ENCODE results near the gene UNC13C. TPM values are rescaled to one million over a fixed set of nuclear protein-coding genes. Genes with fewer than 3 reads are reported as not detected.
A peak's percentile ranks its signal among the peaks of the same experiment; 100 is the strongest.
"Not testable (repeated sequence)": the region's sequence is repeated elsewhere in the genome, so short reads cannot be mapped to it uniquely, and the experiment has no call there.

The UNC13C gene
- total RNA-seq, 2 experiments from 2014 or later, result not detected

GRCh38 chr15:54353726-54354125, 375.5 kb downstream of the UNC13C start:
- peaks cover 3% of the 10 kb centered on the region for H3K9me3 Mint-ChIP-seq
- DNase-seq, result no peak
- no peak overlapping the region for H3K27ac Mint-ChIP-seq

DNA sequence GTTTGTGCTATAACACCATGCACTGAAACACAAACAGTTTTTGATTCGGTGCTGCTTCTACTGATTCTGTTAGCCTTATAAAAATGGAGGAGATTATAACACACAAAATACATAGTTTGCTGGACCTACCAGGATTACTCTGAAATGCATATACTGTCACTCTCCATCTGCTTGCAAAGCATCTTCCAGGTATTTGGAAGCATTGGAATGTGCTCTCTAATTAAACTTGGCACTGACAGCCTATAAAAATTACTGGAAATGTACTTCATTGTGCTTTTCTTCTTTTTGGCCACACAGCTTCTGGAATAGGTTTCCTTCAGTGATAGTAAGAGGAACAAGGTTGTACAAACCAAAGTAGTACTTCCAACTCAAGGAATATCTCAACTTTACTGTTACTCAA, 376.1 kb downstream of the UNC13C start:
- no peak for DNase-seq
- no peaks in the 10 kb centered on the region for H3K4me1 Mint-ChIP-seq
- no peak overlapping the region for H3K4me3 Mint-ChIP-seq
- no peak overlapping the region for H3K27ac Mint-ChIP-seq
- H3K27me3 Mint-ChIP-seq, result peaks cover 3% of the 10 kb centered on the region
- H3K9me3 Mint-ChIP-seq, result peaks cover 6% of the 10 kb centered on the region
- H3K36me3 Mint-ChIP-seq, result no peaks in the 10 kb centered on the region

More at GRCh38 chr15:54353726-54354125, 375.5 kb downstream of the UNC13C start:
- H3K27me3 Mint-ChIP-seq, result peaks cover 3% of the 10 kb centered on the region
- no peaks in the 10 kb centered on the region for H3K36me3 Mint-ChIP-seq
- no peak overlapping the region for H3K4me3 Mint-ChIP-seq
- H3K4me1 Mint-ChIP-seq, result no peaks in the 10 kb centered on the region

DNA sequence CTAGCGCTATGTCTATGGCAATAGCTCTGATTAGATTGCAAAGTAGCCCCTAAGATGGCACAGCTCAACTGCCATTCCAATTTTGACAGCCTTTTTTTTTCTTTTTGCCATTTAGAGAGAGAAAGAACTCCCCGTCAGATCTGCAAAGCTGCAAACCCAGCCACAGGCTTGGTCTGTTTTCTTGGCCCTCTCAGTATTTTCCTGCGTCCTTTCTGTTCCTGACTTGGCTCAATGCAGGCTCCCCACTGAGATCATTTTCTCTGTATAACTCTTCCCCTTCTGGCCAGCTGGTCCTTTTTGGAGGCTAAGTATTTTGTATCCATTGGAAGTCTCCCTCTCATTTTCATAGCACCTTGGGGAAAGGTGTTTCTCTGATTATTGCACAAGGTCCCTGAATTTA, 386.7 kb downstream of the UNC13C start:
- Mint-ChIP-seq H3K27me3 (no peaks in the 10 kb centered on the region), H3K36me3 (no peaks in the 10 kb centered on the region), H3K9me3 (peaks cover 17% of the 10 kb centered on the region), H3K4me1 (no peaks in the 10 kb centered on the region), H3K4me3 (no peak overlapping the region), H3K27ac (no peak overlapping the region)
- DNase-seq, result no peak

DNA sequence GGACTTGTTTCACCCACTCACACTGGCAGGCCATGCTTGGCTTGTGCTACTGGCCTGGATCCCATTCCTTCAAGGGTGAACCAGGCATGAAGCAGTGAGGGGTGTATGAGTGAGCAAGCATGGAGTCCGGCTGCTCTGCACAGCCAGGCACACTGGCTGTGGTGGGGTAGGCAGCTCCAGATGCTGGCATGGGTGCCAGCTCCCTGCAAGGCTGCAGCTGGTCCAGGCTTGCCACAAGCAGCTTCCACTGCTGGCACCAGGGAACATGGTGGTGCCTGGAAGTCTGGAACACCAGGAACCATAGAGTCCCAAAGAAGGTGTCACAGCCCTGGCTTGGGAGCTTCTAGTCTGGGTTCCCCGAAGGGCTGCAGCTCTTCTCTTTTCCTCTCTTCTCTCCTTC, 395.1 kb downstream of the UNC13C start:
- Mint-ChIP-seq H3K27ac (no peak overlapping the region), H3K9me3 (no peaks in the 10 kb centered on the region), H3K4me3 (no peak overlapping the region), H3K27me3 (no peaks in the 10 kb centered on the region), H3K4me1 (no peaks in the 10 kb centered on the region), H3K36me3 (no peaks in the 10 kb centered on the region)
- no peak for DNase-seq

GRCh38 chr15:54374184-54374952, 396.1 kb downstream of the UNC13C start:
- no peak for DNase-seq
- no peaks in the 10 kb centered on the region for H3K36me3 Mint-ChIP-seq
- no peaks in the 10 kb centered on the region for H3K4me1 Mint-ChIP-seq
- no peaks in the 10 kb centered on the region for H3K9me3 Mint-ChIP-seq
- no peak overlapping the region for H3K4me3 Mint-ChIP-seq
- no peak overlapping the region for H3K27ac Mint-ChIP-seq
- H3K27me3 Mint-ChIP-seq, result no peaks in the 10 kb centered on the region

DNA sequence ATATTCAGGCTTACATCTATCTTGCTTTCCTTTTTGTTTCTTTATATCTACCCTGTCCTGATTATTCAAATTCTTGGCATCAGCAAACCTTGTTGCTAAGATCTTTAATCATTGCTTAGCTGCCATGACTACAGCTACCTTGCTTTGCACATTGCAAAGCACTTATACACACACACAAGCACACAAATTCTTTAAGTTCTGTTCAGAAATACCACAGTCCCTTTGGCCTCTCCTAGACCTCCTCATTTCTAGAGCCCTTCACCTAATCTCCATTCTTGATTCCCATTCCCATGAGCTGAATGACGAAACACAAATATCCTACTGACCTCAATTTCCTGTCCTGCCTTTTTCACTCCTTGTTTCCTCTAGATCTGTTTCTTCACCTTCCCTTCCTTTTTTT, 409.6 kb downstream of the UNC13C start:
- H3K36me3 Mint-ChIP-seq, result no peaks in the 10 kb centered on the region
- H3K4me1 Mint-ChIP-seq, result no peaks in the 10 kb centered on the region
- H3K27me3 Mint-ChIP-seq, result no peaks in the 10 kb centered on the region
- no peaks in the 10 kb centered on the region for H3K9me3 Mint-ChIP-seq
- H3K27ac Mint-ChIP-seq, result no peak overlapping the region
- no peak overlapping the region for H3K4me3 Mint-ChIP-seq
- no peak for DNase-seq

- H3K9me3 Mint-ChIP-seq, result no peaks in the 10 kb centered on the region
- H3K4me1 Mint-ChIP-seq, result no peaks in the 10 kb centered on the region
- H3K27me3 Mint-ChIP-seq, result no peaks in the 10 kb centered on the region
- H3K4me3 Mint-ChIP-seq, result no peak overlapping the region
- H3K36me3 Mint-ChIP-seq, result no peaks in the 10 kb centered on the region
- no peak for DNase-seq
- H3K27ac Mint-ChIP-seq, result no peak overlapping the region
These were observed 410.5 kb downstream of the UNC13C start for GRCh38 chr15:54388746-54389145.

DNA sequence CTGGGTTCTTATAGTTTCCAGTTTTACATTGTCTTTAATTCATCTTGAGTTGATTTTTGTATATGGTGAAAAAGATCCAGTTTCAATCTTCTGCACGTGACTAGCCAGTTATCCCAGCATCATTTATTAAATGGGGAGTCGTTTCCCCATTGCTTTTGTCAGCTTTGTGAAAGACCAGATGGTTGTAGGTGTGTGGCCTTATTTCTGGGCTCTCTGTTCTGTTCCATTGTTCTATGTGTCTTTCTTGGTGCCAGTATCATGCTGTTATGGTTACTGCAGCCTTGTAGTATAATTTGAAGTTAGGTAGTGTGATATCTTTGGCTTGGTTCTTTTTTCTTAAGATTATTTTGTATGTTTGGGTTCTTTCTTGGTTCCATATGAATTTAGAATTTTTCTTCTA, 432.2 kb downstream of the UNC13C start:
- Mint-ChIP-seq H3K36me3 (no peaks in the 10 kb centered on the region), H3K4me3 (no peak overlapping the region), H3K27me3 (no peaks in the 10 kb centered on the region)

GRCh38 chr15:54424171-54424570, 445.9 kb downstream of the UNC13C start:
- H3K27ac Mint-ChIP-seq, result no peak overlapping the region
- no peaks in the 10 kb centered on the region for H3K4me1 Mint-ChIP-seq
- no peak for DNase-seq
- H3K9me3 Mint-ChIP-seq, result no peaks in the 10 kb centered on the region
- no peaks in the 10 kb centered on the region for H3K36me3 Mint-ChIP-seq
- no peaks in the 10 kb centered on the region for H3K27me3 Mint-ChIP-seq
- no peak overlapping the region for H3K4me3 Mint-ChIP-seq

More for the DNA sequence above, 432.2 kb downstream of the UNC13C start:
- no peak overlapping the region for H3K27ac Mint-ChIP-seq
- H3K4me1 Mint-ChIP-seq, result no peaks in the 10 kb centered on the region
- H3K9me3 Mint-ChIP-seq, result no peaks in the 10 kb centered on the region
- no peak for DNase-seq

DNA sequence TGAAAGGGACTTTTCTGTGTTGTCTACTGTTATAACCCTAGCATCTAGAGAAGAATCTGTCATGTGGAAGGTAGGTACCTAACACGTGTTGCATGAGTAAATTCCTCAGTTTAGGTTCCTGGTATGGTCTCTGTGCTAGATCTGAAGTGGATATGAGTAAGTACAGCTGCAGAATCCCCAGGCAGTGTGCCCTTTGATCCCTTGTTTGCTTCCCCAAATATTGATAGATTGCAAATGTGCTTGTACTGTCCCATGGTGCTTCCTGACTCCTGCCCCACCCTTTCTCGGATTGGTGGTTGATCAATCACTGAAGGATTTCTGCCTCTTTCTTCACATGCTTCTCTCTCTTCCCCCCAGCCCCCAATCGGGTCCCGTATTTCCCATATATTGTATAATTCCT, 450.4 kb downstream of the UNC13C start:
- no peak overlapping the region for H3K27ac Mint-ChIP-seq
- H3K4me3 Mint-ChIP-seq, result no peak overlapping the region
- peaks cover 2% of the 10 kb centered on the region for H3K9me3 Mint-ChIP-seq
- H3K4me1 Mint-ChIP-seq, result no peaks in the 10 kb centered on the region
- no peak for DNase-seq
- H3K36me3 Mint-ChIP-seq, result no peaks in the 10 kb centered on the region
- H3K27me3 Mint-ChIP-seq, result no peaks in the 10 kb centered on the region

GRCh38 chr15:54450288-54450687, 472.0 kb downstream of the UNC13C start:
- DNase-seq, H3K4me3 Mint-ChIP-seq, H3K27me3 Mint-ChIP-seq, H3K27ac Mint-ChIP-seq, H3K36me3 Mint-ChIP-seq, H3K4me1 Mint-ChIP-seq: not testable (repeated sequence)
- peaks cover 24% of the 10 kb centered on the region for H3K9me3 Mint-ChIP-seq

GRCh38 chr15:54456413-54456812, 478.2 kb downstream of the UNC13C start:
- Mint-ChIP-seq H3K36me3 (no peaks in the 10 kb centered on the region), H3K27ac (no peak overlapping the region), H3K4me3 (no peak overlapping the region), H3K27me3 (no peaks in the 10 kb centered on the region), H3K4me1 (no peaks in the 10 kb centered on the region), H3K9me3 (peaks cover 37% of the 10 kb centered on the region)
- DNase-seq, result no peak

DNA sequence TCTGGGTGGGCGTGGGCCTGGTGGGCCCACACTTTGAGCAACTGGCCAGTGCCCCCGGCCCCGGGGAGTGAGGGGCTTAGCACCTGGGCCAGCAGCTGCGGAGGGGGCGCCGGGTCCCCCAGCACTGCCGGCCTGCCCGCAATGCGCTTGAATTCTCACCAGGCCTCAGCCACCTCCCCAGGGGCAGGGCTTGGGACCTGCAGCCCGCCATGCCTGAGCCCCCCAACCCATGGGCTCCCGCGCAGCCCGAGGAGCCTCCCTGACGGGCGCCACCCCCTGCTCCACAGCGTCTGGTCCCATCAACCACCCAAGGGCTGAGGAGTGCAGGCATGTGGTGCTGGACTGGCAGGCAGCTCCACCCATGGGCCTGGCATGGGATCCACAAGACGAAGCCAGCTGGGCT, 484.3 kb downstream of the UNC13C start:
- peak; percentile 0 for DNase-seq
- H3K9me3 Mint-ChIP-seq, result peaks cover 17% of the 10 kb centered on the region
- H3K27me3 Mint-ChIP-seq, result peaks cover 4% of the 10 kb centered on the region
- H3K36me3 Mint-ChIP-seq, result no peaks in the 10 kb centered on the region
- no peaks in the 10 kb centered on the region for H3K4me1 Mint-ChIP-seq
- no peak overlapping the region for H3K4me3 Mint-ChIP-seq
- H3K27ac Mint-ChIP-seq, result no peak overlapping the region

DNA sequence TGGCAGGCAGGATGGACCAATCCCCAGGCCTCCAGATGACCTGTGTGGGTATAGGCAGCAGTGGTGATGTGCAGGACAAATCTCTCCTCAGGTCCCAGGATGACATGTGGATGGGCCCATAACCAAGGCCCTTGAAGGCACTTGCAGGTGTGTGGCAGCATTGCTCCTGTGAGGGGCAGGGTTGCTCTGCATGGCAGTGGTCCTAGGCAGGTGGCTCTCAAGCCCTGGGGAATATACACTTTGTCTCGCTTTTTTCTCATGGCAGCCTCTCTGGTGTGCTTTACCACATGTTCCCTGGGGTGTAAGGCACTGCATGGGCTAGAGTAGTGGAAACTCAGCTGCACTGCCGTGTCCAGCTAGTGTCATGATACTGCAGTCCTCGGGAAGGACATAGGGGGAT, 503.6 kb downstream of the UNC13C start:
- peaks cover 1% of the 10 kb centered on the region for H3K36me3 Mint-ChIP-seq
- H3K4me1 Mint-ChIP-seq, result no peaks in the 10 kb centered on the region
- no peak overlapping the region for H3K4me3 Mint-ChIP-seq
- H3K27me3 Mint-ChIP-seq, result peaks cover 2% of the 10 kb centered on the region
- no peak overlapping the region for H3K27ac Mint-ChIP-seq
- peaks cover 10% of the 10 kb centered on the region for H3K9me3 Mint-ChIP-seq
- no peak for DNase-seq

DNA sequence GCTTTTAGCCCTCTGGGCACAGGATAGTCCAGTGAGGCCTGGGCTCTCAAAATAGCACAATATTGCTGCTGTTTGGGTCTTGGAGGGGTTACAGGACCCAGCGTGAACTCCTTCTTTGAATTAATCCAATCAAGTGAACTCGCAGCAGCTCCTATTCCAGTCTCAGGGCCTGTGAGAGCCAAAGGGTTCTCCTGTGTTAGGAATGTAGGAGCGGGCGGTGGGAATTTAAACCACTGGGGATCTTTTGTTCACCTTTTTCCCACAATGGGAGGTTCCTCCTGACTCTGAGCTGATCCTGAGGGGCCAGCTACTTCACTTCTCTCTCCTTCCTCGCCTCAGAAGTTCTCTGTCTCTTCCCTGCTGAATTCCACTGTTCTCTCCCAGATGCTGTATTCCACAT, 504.0 kb downstream of the UNC13C start:
- Mint-ChIP-seq H3K27ac (no peak overlapping the region), H3K4me3 (no peak overlapping the region), H3K36me3 (peaks cover 1% of the 10 kb centered on the region), H3K9me3 (peaks cover 10% of the 10 kb centered on the region), H3K4me1 (no peaks in the 10 kb centered on the region), H3K27me3 (peaks cover 2% of the 10 kb centered on the region)
- DNase-seq, result no peak

- H3K27me3 Mint-ChIP-seq, result no peaks in the 10 kb centered on the region
- no peak for DNase-seq
- H3K4me3 Mint-ChIP-seq, result no peak overlapping the region
- H3K36me3 Mint-ChIP-seq, result no peaks in the 10 kb centered on the region
- H3K4me1 Mint-ChIP-seq, result no peaks in the 10 kb centered on the region
- no peak overlapping the region for H3K27ac Mint-ChIP-seq
- H3K9me3 Mint-ChIP-seq, result no peaks in the 10 kb centered on the region
These were observed 522.1 kb downstream of the UNC13C start for GRCh38 chr15:54500330-54500729.
